Measurements from ENCODE around the gene TTC19.

DNA sequence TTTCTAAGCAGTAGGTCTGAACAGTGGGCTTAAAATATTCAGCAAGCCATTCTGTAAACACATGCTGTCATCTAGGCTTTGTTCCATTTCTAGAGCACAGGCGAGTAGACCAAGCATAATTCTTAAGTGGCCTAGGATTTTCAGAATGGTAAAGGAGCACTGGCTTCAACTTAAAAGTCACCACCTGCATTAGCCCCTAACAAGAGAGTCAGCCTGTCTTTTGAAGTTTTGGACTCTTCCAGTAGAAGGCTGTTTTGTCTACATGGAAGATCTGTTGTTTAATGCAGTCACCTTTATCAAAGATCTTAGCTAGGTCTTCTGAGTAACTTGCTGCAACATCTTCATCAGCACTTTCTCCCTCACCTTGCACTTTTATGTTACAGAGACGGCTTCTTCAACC is 36.6 kb downstream of the TTC19 start:
- TF ChIP-seq POLR2AphosphoS5 (IDR thresholded peaks at IDR 0.05; ENCODE audit: low read depth, low read length), result no peak
- no peak for TF ChIP-seq POLR2A (IDR thresholded peaks at IDR 0.05; ENCODE audit: low read depth, low read length)
- TF ChIP-seq TAF1 (IDR thresholded peaks at IDR 0.05; ENCODE audit: low read depth, low read length), result no peak

Data from GM12891 (cell line).